ENCODE results near the gene CAMKK1. TPM values are rescaled to one million over a fixed set of nuclear protein-coding genes. Genes with fewer than 3 reads are reported as not detected.
"Not testable (repeated sequence)": the region's sequence is repeated elsewhere in the genome, so short reads cannot be mapped to it uniquely, and the experiment has no call there.

The CAMKK1 gene
- total RNA-seq, 1 experiment from 2014 or later, result 16.3 TPM

DNA sequence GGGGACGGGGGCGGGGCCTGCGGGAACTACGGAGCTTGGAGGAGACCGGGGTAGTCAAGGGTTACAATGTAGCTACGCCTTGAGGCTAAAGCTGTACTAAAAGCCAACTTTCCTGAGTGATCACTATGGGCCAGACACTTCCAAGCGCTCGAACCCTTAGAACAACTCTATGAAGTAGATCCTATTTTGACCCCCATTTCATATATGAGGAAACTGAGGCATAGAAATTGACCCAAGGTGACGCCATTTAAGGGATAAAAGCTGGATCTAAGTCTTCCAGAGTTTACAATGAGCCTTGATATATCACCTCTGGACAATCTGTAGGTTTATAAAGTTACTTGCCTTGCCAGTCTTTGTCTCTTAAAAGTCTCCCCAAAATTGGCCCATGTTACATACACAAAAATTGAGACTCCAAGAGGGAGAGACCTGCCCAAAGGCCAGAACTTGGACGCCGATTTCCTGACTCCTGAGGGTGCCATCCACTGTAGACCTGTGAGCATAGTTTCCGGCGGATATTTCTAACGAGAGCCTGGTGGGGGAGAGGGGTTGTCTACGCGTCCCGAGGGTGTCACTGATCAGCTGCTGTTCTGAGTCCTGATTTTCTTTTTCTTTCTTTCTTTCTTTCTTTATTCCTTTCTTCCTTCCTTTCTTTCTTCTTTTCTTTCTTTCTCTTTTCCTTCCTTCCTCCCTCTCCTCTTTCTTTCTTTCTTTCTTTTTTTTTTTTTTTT lies 46.3 kb downstream of the CAMKK1 start:
- Histone ChIP-seq H3K9me2 (ENCODE audit: insufficient read depth) (no peaks in the 10 kb centered on the region), H3K27me3 (ENCODE audit: insufficient read depth, low read depth) (no peaks in the 10 kb centered on the region), H3K9me3 (ENCODE audit: insufficient read depth, low read depth) (no peaks in the 10 kb centered on the region), H4K20me1 (ENCODE audit: insufficient read depth) (peaks cover 18% of the 10 kb centered on the region; the same call in 1 of the 2 replicates), H3K36me3 (ENCODE audit: low read depth) (no peaks in the 10 kb centered on the region), H3K79me2 (ENCODE audit: low read depth) (peaks cover 37% of the 10 kb centered on the region), H2AFZ (no peak overlapping the region), H3K4me1 (replicated peaks; ENCODE audit: insufficient read depth) (peaks cover 10% of the 10 kb centered on the region), H3F3A (ENCODE audit: insufficient read depth, low read depth) (peaks cover 7% of the 10 kb centered on the region; the same call in 1 of the 2 replicates), H3K4me3 (peak overlapping the region; percentile 40; the same call in 1 of the 2 replicates), H3K27ac (no peak overlapping the region), H3K4me2 (peak overlapping the region; percentile 77)
- intact Hi-C loops (cut with micrococcal nuclease; ENCODE audit: unreplicated experiment), result loop anchor here (5.0 to 10.0 kb wide), 2 partner anchors 46 to 298 kb away; partner anchors contain the start of genes CAMKK1, CYB5D2 and ZZEF1
- TF ChIP-seq CTCF (conservative IDR thresholded peaks at IDR 0.05), result peak; percentile 26; the same call in 1 of the 2 replicates
- TF ChIP-seq EZH2 (IDR thresholded peaks at IDR 0.05; ENCODE audit: low read depth), result no peak
- DNase-seq, result no peak
- ChIA-PET CTCF (interaction anchor here (0.6 to 1.2 kb wide), 14 partner anchors 9 to 199 kb away, joined by 3 to 18 read pairs (median 4); partner anchors contain the start of gene HASPIN), POLR2A (ENCODE audit: unreplicated experiment) (interaction anchor here (0.6 to 1.2 kb wide), 6 partner anchors 91 to 523 kb away, joined by 3 to 6 read pairs (median 4); partner anchors contain the start of genes CTNS and SHPK)
- BruUV-seq (replicated peaks), result TSS peak; percentile 61

- no TSS peak for BruUV-seq (replicated peaks)
- ChIA-PET CTCF (interaction anchor here (0.6 to 1.2 kb wide), 14 partner anchors 9 to 219 kb away, joined by 3 to 18 read pairs (median 4); partner anchors contain the start of gene HASPIN), POLR2A (ENCODE audit: unreplicated experiment) (interaction anchor here (0.6 to 1.2 kb wide), 8 partner anchors 90 to 564 kb away, joined by 3 to 19 read pairs (median 4); partner anchors contain the start of genes CTNS and SHPK)
- no peak for TF ChIP-seq EZH2 (IDR thresholded peaks at IDR 0.05; ENCODE audit: low read depth)
- TF ChIP-seq CTCF (conservative IDR thresholded peaks at IDR 0.05), result peak; percentile 95
- Histone ChIP-seq H3K4me2 (peak within 1 kb of the TSS; percentile 83), H3K9me3 (ENCODE audit: insufficient read depth, low read depth) (no peaks in the 10 kb centered on the region), H3K4me3 (peak within 1 kb of the TSS; percentile 97), H3F3A (ENCODE audit: insufficient read depth, low read depth) (peaks cover 7% of the 10 kb centered on the region; the same call in 1 of the 2 replicates), H2AFZ (peak within 1 kb of the TSS; percentile 98), H4K20me1 (ENCODE audit: insufficient read depth) (peaks cover 18% of the 10 kb centered on the region; the same call in 1 of the 2 replicates), H3K27me3 (ENCODE audit: insufficient read depth, low read depth) (no peaks in the 10 kb centered on the region), H3K27ac (peak within 1 kb of the TSS; percentile 51), H3K79me2 (ENCODE audit: low read depth) (peaks cover 37% of the 10 kb centered on the region), H3K9me2 (ENCODE audit: insufficient read depth) (no peaks in the 10 kb centered on the region), H3K36me3 (ENCODE audit: low read depth) (no peaks in the 10 kb centered on the region), H3K4me1 (replicated peaks; ENCODE audit: insufficient read depth) (peaks cover 10% of the 10 kb centered on the region)
- peak; percentile 83 to 94 for DNase-seq
- intact Hi-C loops (cut with micrococcal nuclease; ENCODE audit: unreplicated experiment), result loop anchor here (5.0 to 10.0 kb wide), 2 partner anchors 46 to 299 kb away; partner anchors contain the start of genes CAMKK1, CYB5D2 and ZZEF1
Observed at GRCh38 chr17:3845621-3846436, 47.0 kb downstream of the CAMKK1 start, which contains the start of gene NCBP3. NCBP3 (minus strand) TSS chr17:3846246; CDS start chr17:3846223, 23 bp downstream.

GRCh38 chr17:3845291-3845620 lies 47.6 kb downstream of the CAMKK1 start:
- POLR2A ChIA-PET (ENCODE audit: unreplicated experiment), result interaction anchor here (0.6 kb wide), 2 partner anchors 89 to 565 kb away, joined by 4 to 19 read pairs; no protein-coding TSS in a partner anchor
- TF ChIP-seq CTCF (conservative IDR thresholded peaks at IDR 0.05), result no peak
- no peak for TF ChIP-seq EZH2 (IDR thresholded peaks at IDR 0.05; ENCODE audit: low read depth)

DNA sequence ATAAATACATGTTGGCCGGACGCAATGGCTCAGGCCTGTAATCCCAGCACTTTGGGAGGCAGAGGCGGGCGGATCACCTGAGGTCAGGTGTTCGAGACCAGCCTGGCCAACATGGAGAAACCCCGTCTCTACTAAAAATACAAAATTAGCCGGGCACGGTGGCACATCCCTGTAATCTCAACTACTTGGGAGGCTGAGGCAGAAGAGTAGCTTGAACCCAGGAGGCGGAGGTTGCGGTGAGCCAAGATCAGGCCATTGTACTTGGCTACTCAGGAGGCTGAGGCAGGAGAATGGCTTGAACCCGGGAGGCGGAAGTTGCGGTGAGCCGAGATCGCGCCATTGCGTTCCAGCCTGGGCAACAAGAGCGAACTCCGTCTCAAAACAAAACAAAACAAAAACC lies 48.3 kb downstream of the CAMKK1 start:
- H3K27ac ChIP-seq; H3K9me3 ChIP-seq (ENCODE audit: insufficient read depth, low read depth); DNase-seq; H3K36me3 ChIP-seq (ENCODE audit: low read depth); H2AFZ ChIP-seq; H3F3A ChIP-seq (ENCODE audit: insufficient read depth, low read depth); H3K4me1 ChIP-seq (replicated peaks; ENCODE audit: insufficient read depth); H3K27me3 ChIP-seq (ENCODE audit: insufficient read depth, low read depth); POLR2A ChIA-PET (ENCODE audit: unreplicated experiment); H3K9me2 ChIP-seq (ENCODE audit: insufficient read depth): not testable (repeated sequence)
- CTCF ChIA-PET, result interaction anchor here (0.6 to 1.5 kb wide), 5 partner anchors 16 to 576 kb away, joined by 3 to 6 read pairs (median 4); no protein-coding TSS in a partner anchor
- Histone ChIP-seq H3K79me2 (ENCODE audit: low read depth) (peaks cover 37% of the 10 kb centered on the region), H3K4me2 (peak overlapping the region; percentile 83), H4K20me1 (ENCODE audit: insufficient read depth) (peaks cover 18% of the 10 kb centered on the region; the same call in 1 of the 2 replicates), H3K4me3 (peak overlapping the region; percentile 97; the same call in 1 of the 2 replicates)
- BruUV-seq (replicated peaks), result TSS peak; percentile 48
- intact Hi-C loops (cut with micrococcal nuclease; ENCODE audit: unreplicated experiment), result loop anchor here (10.0 kb wide), 1 partner anchor 300 kb away; the partner anchor contains the start of genes CYB5D2 and ZZEF1

More at GRCh38 chr17:3845291-3845620, 47.6 kb downstream of the CAMKK1 start:
- no TSS peak for BruUV-seq (replicated peaks)
- H3F3A ChIP-seq (ENCODE audit: insufficient read depth, low read depth), result peaks cover 7% of the 10 kb centered on the region; the same call in 1 of the 2 replicates
- CTCF ChIA-PET, result interaction anchor here (0.6 kb wide), 1 partner anchor 220 kb away, joined by 3 read pairs; no protein-coding TSS in a partner anchor
- H4K20me1 ChIP-seq (ENCODE audit: insufficient read depth), result peaks cover 18% of the 10 kb centered on the region; the same call in 1 of the 2 replicates
- peak overlapping the region; percentile 98 for H2AFZ ChIP-seq
- peaks cover 10% of the 10 kb centered on the region for H3K4me1 ChIP-seq (replicated peaks; ENCODE audit: insufficient read depth)
- peak; percentile 30 to 49 for DNase-seq
- intact Hi-C loops (cut with micrococcal nuclease; ENCODE audit: unreplicated experiment), result loop anchor here (5.0 to 10.0 kb wide), 2 partner anchors 47 to 300 kb away; partner anchors contain the start of genes CAMKK1, CYB5D2 and ZZEF1
- H3K9me3 ChIP-seq (ENCODE audit: insufficient read depth, low read depth), result no peaks in the 10 kb centered on the region
- H3K27me3 ChIP-seq (ENCODE audit: insufficient read depth, low read depth), result no peaks in the 10 kb centered on the region
- H3K4me3 ChIP-seq, result peak overlapping the region; percentile 97
- H3K79me2 ChIP-seq (ENCODE audit: low read depth), result peaks cover 37% of the 10 kb centered on the region
- 0 out of 2 replicates have a peak, but pooled peaks cover 2% of the 10 kb centered on the region for H3K36me3 ChIP-seq (ENCODE audit: low read depth)
- peak overlapping the region; percentile 83 for H3K4me2 ChIP-seq
- no peak overlapping the region for H3K27ac ChIP-seq
- no peaks in the 10 kb centered on the region for H3K9me2 ChIP-seq (ENCODE audit: insufficient read depth)
